ACC112 (cell line): ENCODE data around the gene LRRC52.

Experiments used
- H2AFZ ChIP-seq: fragments of 200-600 bp; sonication (generic); one replicate; pipeline ENCODE4 v1.6.0; 2017; ENCODE audit warnings: antibody characterized with exemption, low read length; ENCODE audit not compliant: unreplicated experiment
- H3K27ac ChIP-seq: fragments of 200-600 bp; sonication (generic); 2 replicates; pipeline ENCODE4 v1.5.1; 2014; ENCODE audit warnings: low read depth, mild to moderate bottlenecking, antibody characterized with exemption, low read length, moderate library complexity
- H3K27me3 ChIP-seq: fragments of 200-600 bp; sonication (generic); 2 replicates; pipeline ENCODE4 v1.6.1; 2014; ENCODE audit warnings: mild to moderate bottlenecking, antibody characterized with exemption, low read length, moderate library complexity, mixed read lengths; ENCODE audit not compliant: insufficient read depth
- H3K36me3 ChIP-seq: fragments of 200-600 bp; sonication (generic); 2 replicates; pipeline ENCODE4 v1.6.1; 2016; ENCODE audit warnings: mild to moderate bottlenecking, antibody characterized with exemption, low read length, moderate library complexity, mixed read lengths; ENCODE audit not compliant: insufficient read depth
- H3K4me1 ChIP-seq: fragments of 200-600 bp; sonication (generic); one replicate; pipeline ENCODE4 v1.6.1; 2016; ENCODE audit warnings: low read length, mixed read lengths; ENCODE audit not compliant: insufficient read depth, unreplicated experiment, control insufficient read depth
- H3K4me3 ChIP-seq: fragments of 200-600 bp; sonication (generic); 2 replicates; pipeline ENCODE4 v1.5.1; 2014; ENCODE audit warnings: mild to moderate bottlenecking, low read depth, low read length
- H3K79me2 ChIP-seq: fragments of 200-600 bp; sonication (generic); one replicate; pipeline ENCODE4 v1.6.0; 2016; ENCODE audit warnings: low read length; ENCODE audit not compliant: control insufficient read depth, unreplicated experiment, insufficient read depth

Gene LRRC52

GRCh38 chr1:165543532-165544438 is at the start of gene LRRC52:
Gene LRRC52, plus strand, starts transcription at chr1:165544000. Its CDS starts 297 bp downstream, at chr1:165544297.
- no peak within 1 kb of the TSS for H2AFZ ChIP-seq
- H3K27ac ChIP-seq = no peak within 1 kb of the TSS
- H3K4me1 ChIP-seq = no peaks in the 10 kb centered on the region
- H3K36me3 ChIP-seq = no peaks in the 10 kb centered on the region
- H3K27me3 ChIP-seq = peaks cover 44% of the 10 kb centered on the region
- H3K4me3 ChIP-seq = no peak within 1 kb of the TSS
- no peaks in the 10 kb centered on the region for H3K79me2 ChIP-seq

GRCh38 chr1:165494949-165495857 is 48.6 kb upstream of the LRRC52 start:
- Histone ChIP-seq H3K79me2 (no peaks in the 10 kb centered on the region), H3K27me3 (peaks cover 43% of the 10 kb centered on the region; the same call in 1 of the 2 replicates), H3K4me1 (no peaks in the 10 kb centered on the region), H2AFZ (no peak overlapping the region), H3K4me3 (no peak overlapping the region), H3K36me3 (no peaks in the 10 kb centered on the region), H3K27ac (no peak overlapping the region)

GRCh38 chr1:165495858-165496205 is 48.0 kb upstream of the LRRC52 start:
- H3K4me1 ChIP-seq = no peaks in the 10 kb centered on the region
- H3K27me3 ChIP-seq = peaks cover 48% of the 10 kb centered on the region; the same call in 1 of the 2 replicates
- no peak overlapping the region for H2AFZ ChIP-seq
- no peaks in the 10 kb centered on the region for H3K79me2 ChIP-seq
- no peak overlapping the region for H3K27ac ChIP-seq
- H3K4me3 ChIP-seq = no peak overlapping the region
- H3K36me3 ChIP-seq = no peaks in the 10 kb centered on the region

GRCh38 chr1:165496501-165496900 is 47.3 kb upstream of the LRRC52 start:
- H3K4me3 ChIP-seq = no peak overlapping the region

GRCh38 chr1:165497069-165498013 is 46.5 kb upstream of the LRRC52 start:
- Histone ChIP-seq H3K27me3 (peaks cover 40% of the 10 kb centered on the region; the same call in 1 of the 2 replicates), H3K27ac (no peak overlapping the region), H3K4me1 (no peaks in the 10 kb centered on the region), H3K4me3 (no peak overlapping the region), H3K79me2 (no peaks in the 10 kb centered on the region), H3K36me3 (no peaks in the 10 kb centered on the region), H2AFZ (no peak overlapping the region)

More at GRCh38 chr1:165496501-165496900, 47.3 kb upstream of the LRRC52 start:
- no peaks in the 10 kb centered on the region for H3K79me2 ChIP-seq
- H3K36me3 ChIP-seq = no peaks in the 10 kb centered on the region
- peaks cover 48% of the 10 kb centered on the region; the same call in 1 of the 2 replicates for H3K27me3 ChIP-seq
- H3K27ac ChIP-seq = no peak overlapping the region
- no peaks in the 10 kb centered on the region for H3K4me1 ChIP-seq
- H2AFZ ChIP-seq = no peak overlapping the region

- H3K79me2 ChIP-seq = no peaks in the 10 kb centered on the region
- no peak overlapping the region for H2AFZ ChIP-seq
- H3K4me1 ChIP-seq = no peaks in the 10 kb centered on the region
- no peak overlapping the region for H3K4me3 ChIP-seq
- H3K27ac ChIP-seq = no peak overlapping the region
- H3K27me3 ChIP-seq = peaks cover 38% of the 10 kb centered on the region; the same call in 1 of the 2 replicates
- H3K36me3 ChIP-seq = no peaks in the 10 kb centered on the region
These were observed 42.4 kb upstream of the LRRC52 start for GRCh38 chr1:165501330-165501969.

- no peak overlapping the region for H3K4me3 ChIP-seq
- no peaks in the 10 kb centered on the region for H3K36me3 ChIP-seq
- H2AFZ ChIP-seq = no peak overlapping the region
- no peaks in the 10 kb centered on the region for H3K79me2 ChIP-seq
- H3K27me3 ChIP-seq = peaks cover 41% of the 10 kb centered on the region; the same call in 1 of the 2 replicates
- no peak overlapping the region for H3K27ac ChIP-seq
- H3K4me1 ChIP-seq = no peaks in the 10 kb centered on the region
These were observed 41.8 kb upstream of the LRRC52 start for GRCh38 chr1:165501970-165502348.

- Histone ChIP-seq H3K4me3 (no peak overlapping the region), H3K4me1 (no peaks in the 10 kb centered on the region), H3K79me2 (no peaks in the 10 kb centered on the region), H2AFZ (no peak overlapping the region), H3K27me3 (peaks cover 49% of the 10 kb centered on the region), H3K27ac (no peak overlapping the region), H3K36me3 (no peaks in the 10 kb centered on the region)
These were observed 36.2 kb upstream of the LRRC52 start for GRCh38 chr1:165507570-165507969.

- no peaks in the 10 kb centered on the region for H3K79me2 ChIP-seq
- H3K4me1 ChIP-seq = no peaks in the 10 kb centered on the region
- H3K27ac ChIP-seq = no peak overlapping the region
- no peak overlapping the region for H2AFZ ChIP-seq
- H3K36me3 ChIP-seq = no peaks in the 10 kb centered on the region
- H3K4me3 ChIP-seq = no peak overlapping the region
- peaks cover 51% of the 10 kb centered on the region for H3K27me3 ChIP-seq
These were observed 35.5 kb upstream of the LRRC52 start for GRCh38 chr1:165508291-165508690.
